Measurements from ENCODE around the gene HMCES. TPM values are rescaled to one million over a fixed set of nuclear protein-coding genes. Genes with fewer than 3 reads are reported as not detected.

HMCES gene
- polyA plus RNA-seq, 3 donors, result 11.9 to 23.0 (median 18.0) TPM

DNA sequence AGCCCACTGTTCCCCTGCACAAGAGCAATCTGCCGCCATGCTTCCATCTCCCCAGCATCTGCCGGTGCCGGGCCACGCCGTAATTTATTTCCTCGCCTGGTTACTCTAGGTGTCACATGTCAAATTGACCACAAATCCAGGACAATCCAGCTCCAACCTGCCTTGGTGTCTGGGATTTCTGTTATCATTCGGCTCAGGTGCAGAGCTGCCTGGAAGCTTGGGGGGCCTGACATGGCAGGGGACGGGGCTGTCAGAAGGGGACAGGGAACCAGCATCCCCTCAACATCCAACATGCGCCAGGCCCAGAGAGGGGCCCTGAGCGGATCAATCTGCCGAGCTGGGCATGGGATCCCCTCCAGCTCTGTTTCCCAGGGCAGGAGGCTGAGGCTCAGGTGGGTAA is 47.9 kb downstream of the HMCES start:
- no peak overlapping the region for H3K4me3 ChIP-seq (replicated peaks in 1 of 3; ENCODE audit: low read depth in 2 of 3, low read length in 3 of 3)
- H3K27ac ChIP-seq (ENCODE audit: low read depth in 1 of 2, low read length in 2 of 2), result no peak overlapping the region
- WGBS (ENCODE audit: insufficient coverage), result 97% methylated on average over 8 of the region's 11 CpGs
- no peak for DNase-seq
- H3K4me1 ChIP-seq (ENCODE audit: control insufficient read depth in 1 of 2, insufficient read depth in 2 of 2, low read length in 2 of 2), result no peaks in the 10 kb centered on the region
- peaks cover 0 to 10% (median 5%) of the 10 kb centered on the region in 3 donors for H3K27me3 Mint-ChIP-seq (ENCODE audit: low read depth in 3 of 3)
- no peaks in the 10 kb centered on the region for H3K9me3 ChIP-seq (replicated peaks in 1 of 2; ENCODE audit: control insufficient read depth in 1 of 2, insufficient read depth in 1 of 2, low read length in 2 of 2)
- no peaks in the 10 kb centered on the region for H3K79me2 ChIP-seq (ENCODE audit: insufficient read depth, low read length)
- H3K4me2 ChIP-seq (replicated peaks; ENCODE audit: extremely low read depth, low read length, poor library complexity, severe bottlenecking), result no peak overlapping the region
- H3K4me1 Mint-ChIP-seq, result peaks cover 9% of the 10 kb centered on the region
- intact Hi-C loops (cut with micrococcal nuclease), result loop anchor here in 1 of 2 donors (10.0 kb wide), 1 partner anchor 352 kb away; no protein-coding TSS in a partner anchor
- H3K36me3 ChIP-seq (replicated peaks in 1 of 2; ENCODE audit: control insufficient read depth in 1 of 2, insufficient read depth in 2 of 2, low read length in 2 of 2), result no peaks in the 10 kb centered on the region
- no peaks in the 10 kb centered on the region for H3K36me3 Mint-ChIP-seq
- H3K27ac Mint-ChIP-seq, result no peak overlapping the region
- H3K9ac ChIP-seq (ENCODE audit: insufficient read depth, low read length, poor library complexity, severe bottlenecking), result no peak overlapping the region
- peaks cover 0 to 3% (median 0%) of the 10 kb centered on the region in 7 donors for H3K9me3 Mint-ChIP-seq
- no peaks in the 10 kb centered on the region for H4K20me1 ChIP-seq (ENCODE audit: insufficient read depth, low read length)
- TF ChIP-seq, protein P1, sequence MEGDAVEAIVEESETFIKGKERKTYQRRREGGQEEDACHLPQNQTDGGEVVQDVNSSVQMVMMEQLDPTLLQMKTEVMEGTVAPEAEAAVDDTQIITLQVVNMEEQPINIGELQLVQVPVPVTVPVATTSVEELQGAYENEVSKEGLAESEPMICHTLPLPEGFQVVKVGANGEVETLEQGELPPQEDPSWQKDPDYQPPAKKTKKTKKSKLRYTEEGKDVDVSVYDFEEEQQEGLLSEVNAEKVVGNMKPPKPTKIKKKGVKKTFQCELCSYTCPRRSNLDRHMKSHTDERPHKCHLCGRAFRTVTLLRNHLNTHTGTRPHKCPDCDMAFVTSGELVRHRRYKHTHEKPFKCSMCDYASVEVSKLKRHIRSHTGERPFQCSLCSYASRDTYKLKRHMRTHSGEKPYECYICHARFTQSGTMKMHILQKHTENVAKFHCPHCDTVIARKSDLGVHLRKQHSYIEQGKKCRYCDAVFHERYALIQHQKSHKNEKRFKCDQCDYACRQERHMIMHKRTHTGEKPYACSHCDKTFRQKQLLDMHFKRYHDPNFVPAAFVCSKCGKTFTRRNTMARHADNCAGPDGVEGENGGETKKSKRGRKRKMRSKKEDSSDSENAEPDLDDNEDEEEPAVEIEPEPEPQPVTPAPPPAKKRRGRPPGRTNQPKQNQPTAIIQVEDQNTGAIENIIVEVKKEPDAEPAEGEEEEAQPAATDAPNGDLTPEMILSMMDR (IDR thresholded peaks at IDR 0.05), result no peak
- H3K4me3 Mint-ChIP-seq, result no peak overlapping the region
- no peaks in the 10 kb centered on the region for H3K27me3 ChIP-seq (ENCODE audit: control insufficient read depth in 2 of 2, insufficient read depth in 2 of 2, low read length in 2 of 2)
- H2AFZ ChIP-seq (ENCODE audit: insufficient read depth, low read depth, low read length, poor library complexity, severe bottlenecking), result no peak overlapping the region

DNA sequence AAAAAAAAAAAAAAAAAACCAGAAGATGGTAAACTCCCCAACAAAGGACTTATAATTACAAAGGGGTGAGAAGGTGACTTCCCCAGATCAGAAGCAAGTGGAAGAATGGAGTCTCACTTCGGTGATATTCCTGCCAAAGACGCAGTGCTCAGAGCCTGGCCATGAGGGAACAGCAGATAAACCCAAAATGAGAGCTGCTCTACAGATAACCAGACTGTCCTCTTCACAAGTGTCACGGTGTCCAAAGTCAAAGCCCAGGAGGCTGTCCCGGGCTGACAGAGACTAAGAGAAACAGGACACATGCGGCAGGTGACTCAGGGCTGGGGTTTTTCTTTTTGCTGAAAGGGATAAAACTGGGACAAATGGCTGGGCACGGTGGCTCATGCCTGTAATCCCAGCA is 48.8 kb downstream of the HMCES start:
- intact Hi-C loops (cut with micrococcal nuclease), result loop anchor here in 1 of 2 donors (10.0 kb wide), 1 partner anchor 353 kb away; no protein-coding TSS in a partner anchor
- Histone ChIP-seq H3K4me3 (replicated peaks in 1 of 3; ENCODE audit: low read depth in 2 of 3, low read length in 3 of 3) (no peak overlapping the region), H3K36me3 (replicated peaks in 1 of 2; ENCODE audit: control insufficient read depth in 1 of 2, insufficient read depth in 2 of 2, low read length in 2 of 2) (no peaks in the 10 kb centered on the region), H3K4me1 (ENCODE audit: control insufficient read depth in 1 of 2, insufficient read depth in 2 of 2, low read length in 2 of 2) (no peaks in the 10 kb centered on the region), H4K20me1 (ENCODE audit: insufficient read depth, low read length) (no peaks in the 10 kb centered on the region), H3K4me2 (replicated peaks; ENCODE audit: extremely low read depth, low read length, poor library complexity, severe bottlenecking) (no peak overlapping the region), H3K27me3 (ENCODE audit: control insufficient read depth in 2 of 2, insufficient read depth in 2 of 2, low read length in 2 of 2) (no peaks in the 10 kb centered on the region), H3K9ac (ENCODE audit: insufficient read depth, low read length, poor library complexity, severe bottlenecking) (no peak overlapping the region), H3K9me3 (replicated peaks in 1 of 2; ENCODE audit: control insufficient read depth in 1 of 2, insufficient read depth in 1 of 2, low read length in 2 of 2) (no peaks in the 10 kb centered on the region), H2AFZ (ENCODE audit: insufficient read depth, low read depth, low read length, poor library complexity, severe bottlenecking) (no peak overlapping the region), H3K27ac (ENCODE audit: low read depth in 1 of 2, low read length in 2 of 2) (no peak overlapping the region), H3K79me2 (ENCODE audit: insufficient read depth, low read length) (no peaks in the 10 kb centered on the region)
- H3K4me1 Mint-ChIP-seq, result peaks cover 9% of the 10 kb centered on the region
- peaks cover 3 to 11% (median 7%) of the 10 kb centered on the region in 3 donors for H3K27me3 Mint-ChIP-seq (ENCODE audit: low read depth in 3 of 3)
- H3K4me3 Mint-ChIP-seq, result no peak overlapping the region
- TF ChIP-seq, protein P1 (IDR thresholded peaks at IDR 0.05), result no peak
- H3K9me3 Mint-ChIP-seq, result peaks cover 0 to 3% (median 0%) of the 10 kb centered on the region in 7 donors
- no peak for DNase-seq
- H3K36me3 Mint-ChIP-seq, result no peaks in the 10 kb centered on the region
- no peak overlapping the region for H3K27ac Mint-ChIP-seq
- 100% methylated on average over 5 of the region's 6 CpGs for WGBS (ENCODE audit: insufficient coverage)

All from CD14-positive monocyte (primary cell).